GM12878 (cell line): ENCODE data around the gene GSKIP. TPM values are rescaled to one million over a fixed set of nuclear protein-coding genes. Genes with fewer than 3 reads are reported as not detected.

Experiments
- ATAC-seq: fragments of 200-7000 bp; cut with Tn5 transposase; 3 replicates; pipeline ENCODE4 v1.9.1; 2020; ENCODE audit warnings: mild to moderate bottlenecking, moderate library complexity
- BruUV-seq: library from RNA; stranded (reverse); fragments of 400-500 nt; replicated peaks from 2 replicates; lab custom pipeline; 2021; lab: Mats Ljungman, UMichigan
- CTCF ChIA-PET: fragments of 300-600 bp; sonication (Branson Sonifier 250); formaldehyde crosslinking; extraction: SDS; loops from one replicate; lab custom pipeline; 2021; ENCODE audit warnings: inconsistent platforms; lab: Yijun Ruan, JAX
- POLR2A ChIA-PET: fragments of 350-600 bp; formaldehyde crosslinking; extraction: SDS; loops from one replicate; lab custom pipeline; 2021; ENCODE audit warnings: inconsistent platforms; lab: Charles Lee
- RAD21 ChIA-PET: fragments of 300-600 bp; sonication (Branson Sonifier 250); formaldehyde crosslinking; loops from one replicate; lab custom pipeline; 2023; ENCODE audit warnings: antibody characterized with exemption; ENCODE audit not compliant: unreplicated experiment; lab: Charles Lee
- SMC1A ChIA-PET: fragments of 300-600 bp; sonication (Branson Sonifier 250); formaldehyde crosslinking; loops from one replicate; lab custom pipeline; 2023; ENCODE audit not compliant: unreplicated experiment, uncharacterized antibody; lab: Charles Lee
- DNase-seq: peaks from one replicate; pipeline ENCODE4 v3.0.0-alpha.2; 2011; ENCODE audit warnings: low read depth, low spot score
- FAIRE-seq: peaks from 3 replicates; lab custom pipeline; 2011; peaks lifted over from hg19 to GRCh38; lab: Jason Lieb, UNC
- H2AFZ ChIP-seq: 2 replicates; pipeline ENCODE4 v1.6.0; 2011; ENCODE audit warnings: low read depth, low read length, control low read depth; ENCODE audit not compliant: control insufficient read depth
- H3K27ac ChIP-seq: 2 replicates; pipeline ENCODE4 v1.5.1; 2011; ENCODE audit warnings: control low read depth; ENCODE audit not compliant: control insufficient read depth, insufficient read depth
- H3K27me3 ChIP-seq, 2 experiments: replicated peaks in 1 of 2; 2 replicates each; pipeline versions ENCODE4 v1.6.0 to v1.6.1; 2011; ENCODE audit warnings: low read length in 1 of 2; ENCODE audit not compliant: control insufficient read depth in 2 of 2, insufficient read depth in 2 of 2
- H3K36me3 ChIP-seq, 2 experiments: 2 replicates each; pipeline ENCODE4 v1.5.1; 2011; ENCODE audit warnings: low read length in 1 of 2; ENCODE audit not compliant: control insufficient read depth in 2 of 2, insufficient read depth in 2 of 2
- H3K4me1 ChIP-seq: 2 replicates; pipeline ENCODE4 v1.6.1; 2011; ENCODE audit warnings: mild to moderate bottlenecking, low read length, moderate library complexity, mixed read lengths; ENCODE audit not compliant: control insufficient read depth, insufficient read depth
- H3K4me2 ChIP-seq: 2 replicates; pipeline ENCODE4 v1.6.0; 2011; ENCODE audit warnings: control low read depth; ENCODE audit not compliant: control insufficient read depth, insufficient read depth
- H3K4me3 ChIP-seq: fragments of 200-600 bp; sonication (generic); 2 replicates; pipeline ENCODE4 v1.5.1; 2016
- H3K79me2 ChIP-seq: 2 replicates; pipeline ENCODE4 v1.6.0; 2011; ENCODE audit warnings: low read length; ENCODE audit not compliant: control insufficient read depth, insufficient read depth
- H3K9ac ChIP-seq: 2 replicates; pipeline ENCODE4 v1.8.0; 2011; ENCODE audit warnings: low read length, control low read depth, mixed read lengths; ENCODE audit not compliant: control insufficient read depth, insufficient read depth
- H3K9me3 ChIP-seq: replicated peaks from 3 replicates; pipeline ENCODE4 v1.5.1; 2011; ENCODE audit warnings: mild to moderate bottlenecking, low read length; ENCODE audit not compliant: control insufficient read depth, insufficient read depth
- H4K20me1 ChIP-seq: 2 replicates; pipeline ENCODE4 v1.6.0; 2011; ENCODE audit not compliant: control insufficient read depth, insufficient read depth
- BACH1 ChIP-seq: fragments of 450-650 bp; IDR thresholded peaks from 2 replicates; pipeline ENCODE4 v1.6.1; 2017; ENCODE audit warnings: mild to moderate bottlenecking, borderline replicate concordance
- JUND ChIP-seq: IDR thresholded peaks from 2 replicates; pipeline ENCODE4 v1.6.1; 2012; ENCODE audit warnings: low read depth, mild to moderate bottlenecking, low read length, improper control_type of control experiment, moderate library complexity
- NR2F1 ChIP-seq: fragments of 450-650 bp; conservative IDR thresholded peaks from 2 replicates; pipeline ENCODE4 v1.6.1; 2017; ENCODE audit warnings: mild to moderate bottlenecking
- RAD21 ChIP-seq: IDR thresholded peaks from 2 replicates; pipeline ENCODE4 v1.6.1; 2011; ENCODE audit warnings: mild to moderate bottlenecking, low read depth, low read length, moderate library complexity; ENCODE audit not compliant: insufficient read depth
- TCF3 ChIP-seq: IDR thresholded peaks from 2 replicates; pipeline ENCODE4 v1.6.1; 2012; ENCODE audit warnings: low read depth, mild to moderate bottlenecking, low read length, borderline replicate concordance; ENCODE audit not compliant: insufficient read depth
- YBX1 ChIP-seq: fragments of 450-650 bp; IDR thresholded peaks from 2 replicates; pipeline ENCODE4 v1.6.1; 2016; ENCODE audit warnings: antibody characterized with exemption
- ZBTB11 ChIP-seq: fragments of 450-650 bp; formaldehyde crosslinking; IDR thresholded peaks from 2 replicates; pipeline ENCODE4 v1.5.0; 2022; ENCODE audit warnings: mild to moderate bottlenecking, missing genetic modification characterization
- ZBTB33 ChIP-seq: fragments of 450-650 bp; IDR thresholded peaks from 2 replicates; pipeline ENCODE4 v1.6.1; 2017; ENCODE audit warnings: mild to moderate bottlenecking
- ZZZ3 ChIP-seq: IDR thresholded peaks from 2 replicates; pipeline ENCODE4 v1.6.1; 2011; ENCODE audit warnings: low read depth; ENCODE audit not compliant: control insufficient read depth, insufficient read length
- WGBS: methylation state at CpG from one replicate; pipeline ENCODE4 v1.1.6; 2016; ENCODE audit warnings: low lambda C conversion rate; ENCODE audit not compliant: insufficient replicate concordance, insufficient coverage; ENCODE audit errors: missing lambda C conversion rate; 5-methylcytosine and 5-hydroxymethylcytosine counted together
- in situ Hi-C: fragments of 300-500 bp; cut with MboI; formaldehyde crosslinking; loops from 9 replicates; pipeline ENCODE4 v1.14.3; 2018; ENCODE audit warnings: mixed read lengths
- intact Hi-C: fragments of 100-400 bp; cut with micrococcal nuclease; formaldehyde crosslinking; loops from one replicate; pipeline ENCODE4 v1.14.2; 2022; ENCODE audit not compliant: unreplicated experiment
- polyA plus RNA-seq, 11 experiments: library from polyadenylated mRNA; depleted of rRNA in 4 of 11; unstranded in 6 of 11; stranded (reverse) in 5 of 11; fragments of >200 nt; fragmentation: Nextera tagmentation in 4 of 11; fragmentation: Illumina TruSeq in 1 of 11; extraction: Ambion mirVana in 4 of 11; extraction: Trizol in 1 of 11; gene quantifications; 1 replicate in 1 of 11; 2 replicates in 10 of 11; pipeline versions ENCODE4 v1.2.1 to v1.2.3, GENCODE V29; 2011 to 2016; ENCODE audit warnings: inconsistent platforms in 2 of 11, missing spikeins in 2 of 11, low read depth in 1 of 11
- small RNA-seq: library from RNA; depleted of rRNA; stranded (forward); fragments of <200 nt; gene quantifications from one replicate; pipeline ENCODE3, GENCODE V24; 2014
- total RNA-seq, 4 experiments: library from RNA; depleted of rRNA in 3 of 4; stranded (reverse); fragments of >200 nt in 3 of 4; fragmentation: Illumina TruSeq in 1 of 4; extraction: Trizol in 1 of 4; gene quantifications; 2 replicates each; pipeline versions ENCODE4 v1.2.1 to v1.2.3, GENCODE V29; 2013 to 2021

GSKIP gene
- total and polyA plus RNA-seq, 10 of the 15 experiments (the other 5 are each of a cell fraction or from before 2014, with no cell fraction given), result 15.4 to 75.2 (median 26.1) TPM

GRCh38 chr14:96434040-96434439 lies 70.7 kb downstream of the GSKIP start:
- no peaks in the 10 kb centered on the region for H3K36me3 ChIP-seq
- no peaks in the 10 kb centered on the region for H3K9me3 ChIP-seq
- ChIA-PET POLR2A (no interaction called here), RAD21 (no interaction called here), CTCF (interaction anchor here (0.8 to 0.9 kb wide), 2 partner anchors 9 to 306 kb away, joined by 3 read pairs; no protein-coding TSS in a partner anchor), SMC1A (no interaction called here)
- FAIRE-seq (no peak), ATAC-seq (no peak), DNase-seq (no peak)
- H4K20me1 ChIP-seq, result no peaks in the 10 kb centered on the region
- H3K4me3 ChIP-seq, result no peak overlapping the region
- H3K9ac ChIP-seq, result no peak overlapping the region
- in situ Hi-C loops (no loop called here), intact Hi-C loops (no loop called here)
- no TSS peak for BruUV-seq
- H3K27me3 ChIP-seq, result no peaks in the 10 kb centered on the region
- H3K4me1 ChIP-seq, result no peaks in the 10 kb centered on the region
- H3K79me2 ChIP-seq, result no peaks in the 10 kb centered on the region
- 43% methylated on average over 4 of the region's 4 CpGs for WGBS
- no peak overlapping the region for H2AFZ ChIP-seq
- TF ChIP-seq JUND, result no peak
- no peak for TF ChIP-seq NR2F1
- TF ChIP-seq YBX1, result no peak
- TF ChIP-seq RAD21, result 0 out of 2 replicates have a peak, but pooled peaks have one; percentile 11
- TF ChIP-seq ZZZ3, result no peak
- TF ChIP-seq BACH1, result no peak
- TF ChIP-seq ZBTB11 (CRISPR knock-in tag), result no peak
- TF ChIP-seq ZBTB33, result no peak
- TF ChIP-seq TCF3, result no peak
- H3K4me2 ChIP-seq, result no peak overlapping the region
- H3K27ac ChIP-seq, result no peak overlapping the region

Small RNA genes lying within 50 kb of the gene (small RNA-seq; reads per million reads assigned to genes)
- gene RNU2-33P, result not detected

Other genes starting within 250 kb of the GSKIP start
- gene BDKRB2, start 158.7 kb upstream of the GSKIP start, total RNA-seq (2014; rRNA removed), result not detected in 2 replicates
- not detected in 2 replicates for gene BDKRB2, start 158.7 kb upstream of the GSKIP start, total RNA-seq (2014; rRNA removed; fragmentation: Illumina TruSeq; extraction: Trizol)
- gene BDKRB2, start 158.7 kb upstream of the GSKIP start, total RNA-seq (2021), result 0.05 TPM in 1 of 2 replicates, not detected in the other
- 0.08 and 0.12 TPM in 2 replicates for gene BDKRB2, start 158.7 kb upstream of the GSKIP start, polyA plus RNA-seq (2011; rRNA removed)
- gene BDKRB2, start 158.7 kb upstream of the GSKIP start, polyA plus RNA-seq (2014; fragmentation: Illumina TruSeq; extraction: Trizol), result not detected in 2 replicates
- gene BDKRB2, start 158.7 kb upstream of the GSKIP start, polyA plus RNA-seq (2014; fragmentation: Nextera tagmentation; extraction: Ambion mirVana), result not detected
- not detected in 2 replicates for gene BDKRB2, start 158.7 kb upstream of the GSKIP start, polyA plus RNA-seq (2014; rRNA removed)
- not detected for gene BDKRB2, start 158.7 kb upstream of the GSKIP start, polyA plus RNA-seq (2016; fragmentation: Nextera tagmentation; extraction: Ambion mirVana)
- not detected in 2 replicates for gene BDKRB1, start 107.3 kb upstream of the GSKIP start, total RNA-seq (2014; rRNA removed)
- gene BDKRB1, start 107.3 kb upstream of the GSKIP start, total RNA-seq (2014; rRNA removed; fragmentation: Illumina TruSeq; extraction: Trizol), result not detected in 2 replicates
- gene BDKRB1, start 107.3 kb upstream of the GSKIP start, total RNA-seq (2021), result 0.21 TPM in 1 of 2 replicates, not detected in the other
- not detected in 2 replicates for gene BDKRB1, start 107.3 kb upstream of the GSKIP start, polyA plus RNA-seq (2011; rRNA removed)
- gene BDKRB1, start 107.3 kb upstream of the GSKIP start, polyA plus RNA-seq (2014; fragmentation: Illumina TruSeq; extraction: Trizol), result not detected in 2 replicates
- gene BDKRB1, start 107.3 kb upstream of the GSKIP start, polyA plus RNA-seq (2014; fragmentation: Nextera tagmentation; extraction: Ambion mirVana), result not detected
- not detected in 2 replicates for gene BDKRB1, start 107.3 kb upstream of the GSKIP start, polyA plus RNA-seq (2014; rRNA removed)
- gene BDKRB1, start 107.3 kb upstream of the GSKIP start, polyA plus RNA-seq (2016; fragmentation: Nextera tagmentation; extraction: Ambion mirVana), result not detected
- gene ATG2B, start 185 bp upstream of the GSKIP start, total RNA-seq (2014; rRNA removed), result 13.9 and 14.3 TPM in 2 replicates
- gene ATG2B, start 185 bp upstream of the GSKIP start, total RNA-seq (2014; rRNA removed; fragmentation: Illumina TruSeq; extraction: Trizol), result 13.5 and 16.2 TPM in 2 replicates
- gene ATG2B, start 185 bp upstream of the GSKIP start, total RNA-seq (2021), result 8.5 and 9.3 TPM in 2 replicates
- gene ATG2B, start 185 bp upstream of the GSKIP start, polyA plus RNA-seq (2011; rRNA removed), result 15.4 and 20.2 TPM in 2 replicates
- gene ATG2B, start 185 bp upstream of the GSKIP start, polyA plus RNA-seq (2014; fragmentation: Illumina TruSeq; extraction: Trizol), result 13.1 and 15.4 TPM in 2 replicates
- gene ATG2B, start 185 bp upstream of the GSKIP start, polyA plus RNA-seq (2014; fragmentation: Nextera tagmentation; extraction: Ambion mirVana), result under 1 TPM; 0.84 to 0.97 TPM
- 10.3 and 10.5 TPM in 2 replicates for gene ATG2B, start 185 bp upstream of the GSKIP start, polyA plus RNA-seq (2014; rRNA removed)
- gene ATG2B, start 185 bp upstream of the GSKIP start, polyA plus RNA-seq (2016; fragmentation: Nextera tagmentation; extraction: Ambion mirVana), result 1 to 10 TPM; 2.9 to 3.8 TPM
- gene AK7, start 28.6 kb downstream of the GSKIP start, total RNA-seq (2014; rRNA removed), result 0.34 and 0.38 TPM in 2 replicates
- gene AK7, start 28.6 kb downstream of the GSKIP start, total RNA-seq (2014; rRNA removed; fragmentation: Illumina TruSeq; extraction: Trizol), result 0.45 and 0.78 TPM in 2 replicates
- gene AK7, start 28.6 kb downstream of the GSKIP start, total RNA-seq (2021), result 0.45 and 0.69 TPM in 2 replicates
- gene AK7, start 28.6 kb downstream of the GSKIP start, polyA plus RNA-seq (2011; rRNA removed), result 0.56 and 0.61 TPM in 2 replicates
- 0.78 and 1.2 TPM in 2 replicates for gene AK7, start 28.6 kb downstream of the GSKIP start, polyA plus RNA-seq (2014; fragmentation: Illumina TruSeq; extraction: Trizol)
- gene AK7, start 28.6 kb downstream of the GSKIP start, polyA plus RNA-seq (2014; fragmentation: Nextera tagmentation; extraction: Ambion mirVana), result under 1 TPM in 1 of 2 experiments, not detected in 1; 0.33 TPM
- gene AK7, start 28.6 kb downstream of the GSKIP start, polyA plus RNA-seq (2014; rRNA removed), result 0.46 and 0.86 TPM in 2 replicates
- gene AK7, start 28.6 kb downstream of the GSKIP start, polyA plus RNA-seq (2016; fragmentation: Nextera tagmentation; extraction: Ambion mirVana), result 1 to 10 TPM in 1 of 2 experiments, under 1 TPM in 1; 0.53 to 1.1 TPM
- gene PAPOLA, start 138.9 kb downstream of the GSKIP start, total RNA-seq (2014; rRNA removed), result 83.8 and 90.7 TPM in 2 replicates
- gene PAPOLA, start 138.9 kb downstream of the GSKIP start, total RNA-seq (2014; rRNA removed; fragmentation: Illumina TruSeq; extraction: Trizol), result 106 and 108 TPM in 2 replicates
- 119 and 122 TPM in 2 replicates for gene PAPOLA, start 138.9 kb downstream of the GSKIP start, total RNA-seq (2021)
- gene PAPOLA, start 138.9 kb downstream of the GSKIP start, polyA plus RNA-seq (2011; rRNA removed), result 185 and 260 TPM in 2 replicates
- gene PAPOLA, start 138.9 kb downstream of the GSKIP start, polyA plus RNA-seq (2014; fragmentation: Illumina TruSeq; extraction: Trizol), result 127 and 150 TPM in 2 replicates
- gene PAPOLA, start 138.9 kb downstream of the GSKIP start, polyA plus RNA-seq (2014; fragmentation: Nextera tagmentation; extraction: Ambion mirVana), result 10 to 100 TPM; 46.0 to 53.2 TPM
- 66.1 and 78.7 TPM in 2 replicates for gene PAPOLA, start 138.9 kb downstream of the GSKIP start, polyA plus RNA-seq (2014; rRNA removed)
- gene PAPOLA, start 138.9 kb downstream of the GSKIP start, polyA plus RNA-seq (2016; fragmentation: Nextera tagmentation; extraction: Ambion mirVana), result 100 to 1,000 TPM; 139 to 156 TPM